C4-2B (cell line): ENCODE data around the gene IL20.

Source experiments
- CTCF ChIP-seq: fragments of 450-650 bp; conservative IDR thresholded peaks from 2 replicates; pipeline ENCODE4 v1.5.1; 2017; ENCODE audit warnings: mild to moderate bottlenecking
- ZFX ChIP-seq: fragments of 450-650 bp; IDR thresholded peaks from 2 replicates; pipeline ENCODE4 v1.6.1; 2017

- no peak for TF ChIP-seq CTCF
- no peak for TF ChIP-seq ZFX
Measured at GRCh38 chr1:206897175-206897574, 31.8 kb downstream of the IL20 start, which contains the start of gene IL24.
